ENCODE measurements around the gene MIER3. TPM values are rescaled to one million over a fixed set of nuclear protein-coding genes. Genes with fewer than 3 reads are reported as not detected.
A peak's percentile ranks its signal among the peaks of the same experiment; 100 is the strongest.

The MIER3 gene
- total RNA-seq, 2 donors from 2014 or later, result 48.3 to 51.8 TPM

DNA sequence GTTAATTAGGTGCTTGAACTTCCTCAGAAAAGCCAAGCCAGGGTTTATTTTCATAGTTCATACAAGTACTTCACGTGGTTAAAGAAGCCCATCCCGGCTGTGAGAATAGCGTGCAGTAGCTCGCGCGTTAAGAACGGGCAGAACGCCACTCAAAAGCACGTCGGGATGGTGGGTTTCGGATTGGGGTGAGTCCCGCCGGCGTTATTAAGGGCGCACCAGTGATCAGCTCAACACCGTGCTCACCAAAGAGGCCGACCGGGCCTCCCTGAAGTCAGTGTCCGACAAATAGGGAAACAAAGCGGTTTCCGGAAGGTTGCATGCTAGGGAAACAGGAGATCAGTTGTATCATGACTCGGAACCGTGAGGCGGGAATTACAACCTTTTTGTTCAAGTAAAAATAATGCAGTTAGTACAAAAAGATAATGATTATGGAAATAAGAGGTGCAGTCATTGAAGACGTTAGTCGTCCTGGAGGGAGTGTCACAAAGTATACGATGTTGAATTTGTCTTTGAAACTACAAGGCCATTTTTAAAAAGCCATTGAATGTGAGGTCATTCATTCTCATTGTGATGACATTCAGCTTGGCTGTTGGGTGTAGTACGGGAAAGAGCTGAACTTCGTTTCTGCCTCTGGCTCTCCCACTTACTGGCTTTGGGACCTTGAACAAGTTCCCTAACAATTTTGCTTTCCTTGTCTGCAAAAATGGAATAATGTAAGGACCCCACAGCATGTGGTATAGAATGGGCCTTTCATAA is 41.5 kb downstream of the MIER3 start:
- peak overlapping the region; percentile 92 for H3K9ac ChIP-seq (ENCODE audit: extremely low read depth, low read length, poor library complexity, severe bottlenecking)
- H3K27me3 ChIP-seq (ENCODE audit: control insufficient read depth, insufficient read depth, low read length, poor library complexity, severe bottlenecking), result no peaks in the 10 kb centered on the region
- peak overlapping the region; percentile 94 for H3K27ac ChIP-seq (ENCODE audit: low read depth, low read length)
- H3K36me3 Mint-ChIP-seq (ENCODE audit: low read depth), result peaks cover 9% of the 10 kb centered on the region
- H3K4me3 Mint-ChIP-seq, result peak overlapping the region; percentile 82
- peaks cover 14% of the 10 kb centered on the region for H3K4me1 Mint-ChIP-seq
- peaks cover 9% of the 10 kb centered on the region for H3K9me3 ChIP-seq (ENCODE audit: control insufficient read depth, low read length)
- 24 to 25% methylated on average over 25 to 29 of the region's 29 CpGs for WGBS, 2 experiments (ENCODE audit: insufficient coverage in 1 of 2, insufficient read length in 1 of 2)
- H3K36me3 ChIP-seq (ENCODE audit: control insufficient read depth, insufficient read depth, low read length), result no peaks in the 10 kb centered on the region
- TF ChIP-seq, protein P1, sequence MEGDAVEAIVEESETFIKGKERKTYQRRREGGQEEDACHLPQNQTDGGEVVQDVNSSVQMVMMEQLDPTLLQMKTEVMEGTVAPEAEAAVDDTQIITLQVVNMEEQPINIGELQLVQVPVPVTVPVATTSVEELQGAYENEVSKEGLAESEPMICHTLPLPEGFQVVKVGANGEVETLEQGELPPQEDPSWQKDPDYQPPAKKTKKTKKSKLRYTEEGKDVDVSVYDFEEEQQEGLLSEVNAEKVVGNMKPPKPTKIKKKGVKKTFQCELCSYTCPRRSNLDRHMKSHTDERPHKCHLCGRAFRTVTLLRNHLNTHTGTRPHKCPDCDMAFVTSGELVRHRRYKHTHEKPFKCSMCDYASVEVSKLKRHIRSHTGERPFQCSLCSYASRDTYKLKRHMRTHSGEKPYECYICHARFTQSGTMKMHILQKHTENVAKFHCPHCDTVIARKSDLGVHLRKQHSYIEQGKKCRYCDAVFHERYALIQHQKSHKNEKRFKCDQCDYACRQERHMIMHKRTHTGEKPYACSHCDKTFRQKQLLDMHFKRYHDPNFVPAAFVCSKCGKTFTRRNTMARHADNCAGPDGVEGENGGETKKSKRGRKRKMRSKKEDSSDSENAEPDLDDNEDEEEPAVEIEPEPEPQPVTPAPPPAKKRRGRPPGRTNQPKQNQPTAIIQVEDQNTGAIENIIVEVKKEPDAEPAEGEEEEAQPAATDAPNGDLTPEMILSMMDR (conservative IDR thresholded peaks at IDR 0.05), result no peak
- no peaks in the 10 kb centered on the region for H3K9me3 Mint-ChIP-seq
- H3K4me1 ChIP-seq (ENCODE audit: control insufficient read depth, insufficient read depth, low read length), result no peaks in the 10 kb centered on the region
- DNase-seq, result peak; percentile 47
- peak overlapping the region; percentile 92 for H3K4me3 ChIP-seq (ENCODE audit: low read length)
- no peaks in the 10 kb centered on the region for H3K27me3 Mint-ChIP-seq (ENCODE audit: insufficient read depth)
- peak overlapping the region; percentile 94 for H3K27ac Mint-ChIP-seq

GRCh38 chr5:56909294-56910209 is 42.4 kb downstream of the MIER3 start, which contains the start of gene SETD9:
Gene SETD9 (plus strand): TSS chr5:56909596. CDS start chr5:56909646, 50 bp downstream.
- H3K4me3 ChIP-seq (ENCODE audit: low read length), result peak within 1 kb of the TSS; percentile 92
- 2% methylated on average over 22 to 84 of the region's 84 CpGs for WGBS, 2 experiments (ENCODE audit: insufficient coverage in 1 of 2, insufficient read length in 1 of 2)

GRCh38 chr5:56908942-56909293 is 43.0 kb downstream of the MIER3 start:
- peak overlapping the region; percentile 84 for H3K9ac ChIP-seq (ENCODE audit: extremely low read depth, low read length, poor library complexity, severe bottlenecking)
- WGBS, 2 experiments (ENCODE audit: insufficient coverage in 1 of 2, insufficient read length in 1 of 2), result 16% methylated on average over 11 to 19 of the region's 19 CpGs
- H3K36me3 ChIP-seq (ENCODE audit: control insufficient read depth, insufficient read depth, low read length), result no peaks in the 10 kb centered on the region
- no peak for DNase-seq
- Mint-ChIP-seq H3K9me3 (peaks cover 3% of the 10 kb centered on the region), H3K36me3 (ENCODE audit: low read depth) (peaks cover 7% of the 10 kb centered on the region), H3K27ac (peak overlapping the region; percentile 97), H3K4me3 (peak overlapping the region; percentile 82), H3K27me3 (ENCODE audit: insufficient read depth) (peaks cover 3% of the 10 kb centered on the region), H3K4me1 (peaks cover 14% of the 10 kb centered on the region)
- H3K9me3 ChIP-seq (ENCODE audit: control insufficient read depth, low read length), result peaks cover 9% of the 10 kb centered on the region
- no peaks in the 10 kb centered on the region for H3K4me1 ChIP-seq (ENCODE audit: control insufficient read depth, insufficient read depth, low read length)
- H3K27me3 ChIP-seq (ENCODE audit: control insufficient read depth, insufficient read depth, low read length, poor library complexity, severe bottlenecking), result no peaks in the 10 kb centered on the region
- TF ChIP-seq, protein P1 (conservative IDR thresholded peaks at IDR 0.05), result no peak
- peak overlapping the region; percentile 75 for H3K4me3 ChIP-seq (ENCODE audit: low read length)
- H3K27ac ChIP-seq (ENCODE audit: low read depth, low read length), result peak overlapping the region; percentile 97

More at GRCh38 chr5:56909294-56910209, 42.4 kb downstream of the MIER3 start, which contains the start of gene SETD9:
- Mint-ChIP-seq H3K4me3 (peak within 1 kb of the TSS; percentile 82), H3K36me3 (ENCODE audit: low read depth) (peaks cover 9% of the 10 kb centered on the region), H3K27ac (peak within 1 kb of the TSS; percentile 97), H3K27me3 (ENCODE audit: insufficient read depth) (no peaks in the 10 kb centered on the region), H3K9me3 (no peaks in the 10 kb centered on the region), H3K4me1 (peaks cover 14% of the 10 kb centered on the region)
- H3K9ac ChIP-seq (ENCODE audit: extremely low read depth, low read length, poor library complexity, severe bottlenecking), result peak within 1 kb of the TSS; percentile 92
- H3K9me3 ChIP-seq (ENCODE audit: control insufficient read depth, low read length), result peaks cover 9% of the 10 kb centered on the region
- H3K36me3 ChIP-seq (ENCODE audit: control insufficient read depth, insufficient read depth, low read length), result no peaks in the 10 kb centered on the region
- TF ChIP-seq, protein P1 (conservative IDR thresholded peaks at IDR 0.05), result no peak
- H3K27ac ChIP-seq (ENCODE audit: low read depth, low read length), result peak within 1 kb of the TSS; percentile 97
- H3K27me3 ChIP-seq (ENCODE audit: control insufficient read depth, insufficient read depth, low read length, poor library complexity, severe bottlenecking), result no peaks in the 10 kb centered on the region
- peak; percentile 99 for DNase-seq
- H3K4me1 ChIP-seq (ENCODE audit: control insufficient read depth, insufficient read depth, low read length), result no peaks in the 10 kb centered on the region

All from endodermal cell (in vitro differentiated cells).